Mesenchymal stem cell (in vitro differentiated cells and primary cell): ENCODE measurements around the gene PHF11.

ENCODE experiments used
- DNase-seq: peaks from one replicate; pipeline ENCODE4 v3.0.0-alpha.2; 2013
- H2AFZ ChIP-seq: one replicate; pipeline ENCODE4 v1.6.1; 2013; ENCODE audit warnings: low read depth, mild to moderate bottlenecking, control low read depth, inconsistent platforms, low read length, moderate library complexity
- H2AK5ac ChIP-seq: 2 replicates; pipeline ENCODE4 v1.6.1; 2013; ENCODE audit warnings: low read length, moderate library complexity, mild to moderate bottlenecking, inconsistent platforms; ENCODE audit not compliant: severe bottlenecking
- H2BK120ac ChIP-seq: one replicate; pipeline ENCODE4 v1.6.1; 2013; ENCODE audit warnings: low read depth, mild to moderate bottlenecking, inconsistent platforms, low read length, moderate library complexity
- H2BK12ac ChIP-seq, 2 experiments: one replicate each; pipeline ENCODE4 v1.6.1; 2013; ENCODE audit warnings: inconsistent platforms in 2 of 2, low read length in 2 of 2, mild to moderate bottlenecking in 2 of 2, moderate library complexity in 2 of 2, control low read depth in 1 of 2
- H2BK15ac ChIP-seq: one replicate; pipeline ENCODE4 v1.6.1; 2013; ENCODE audit warnings: mild to moderate bottlenecking, low read depth, inconsistent platforms; ENCODE audit not compliant: poor library complexity, severe bottlenecking
- H2BK5ac ChIP-seq: 2 replicates; pipeline ENCODE4 v1.6.1; 2013; ENCODE audit warnings: low read depth, mild to moderate bottlenecking, low read length, control low read depth, inconsistent platforms; ENCODE audit not compliant: poor library complexity, severe bottlenecking
- H3K14ac ChIP-seq, 2 experiments: one replicate each; pipeline ENCODE4 v1.6.1; 2013; ENCODE audit warnings: inconsistent platforms in 2 of 2, low read length in 2 of 2, control low read depth in 1 of 2, mild to moderate bottlenecking in 1 of 2, moderate library complexity in 1 of 2
- H3K18ac ChIP-seq, 2 experiments: one replicate each; pipeline ENCODE4 v1.6.1; 2013; ENCODE audit warnings: inconsistent platforms in 2 of 2, low read length in 2 of 2, control low read depth in 1 of 2, low read depth in 1 of 2, mild to moderate bottlenecking in 1 of 2
- H3K23ac ChIP-seq, 2 experiments: one replicate each; pipeline ENCODE4 v1.6.1; 2013; ENCODE audit warnings: inconsistent platforms in 2 of 2, low read length in 2 of 2, mild to moderate bottlenecking in 2 of 2, moderate library complexity in 2 of 2, control low read depth in 1 of 2
- H3K27ac ChIP-seq: 2 replicates; pipeline ENCODE4 v1.5.1; 2013; ENCODE audit warnings: mild to moderate bottlenecking, moderate library complexity, low read length, control low read depth, inconsistent platforms; ENCODE audit not compliant: poor library complexity, severe bottlenecking
- H3K27me3 ChIP-seq, 2 experiments: 2 replicates each; pipeline versions ENCODE4 v1.6.1 to v1.7.0; 2013; ENCODE audit warnings: low read length in 2 of 2, mild to moderate bottlenecking in 2 of 2, moderate library complexity in 2 of 2, control low read depth in 1 of 2, inconsistent platforms in 1 of 2; ENCODE audit not compliant: control insufficient read depth in 1 of 2, insufficient read depth in 1 of 2
- H3K36me3 ChIP-seq, 2 experiments: 2 replicates each; pipeline versions ENCODE4 v1.6.1 to v1.7.0; 2013; ENCODE audit warnings: low read length in 2 of 2, control low read depth in 1 of 2, inconsistent platforms in 1 of 2, low read depth in 1 of 2, mild to moderate bottlenecking in 1 of 2; ENCODE audit not compliant: insufficient read depth in 2 of 2, control insufficient read depth in 1 of 2
- H3K4ac ChIP-seq, 2 experiments: one replicate each; pipeline ENCODE4 v1.6.1; 2013; ENCODE audit warnings: inconsistent platforms in 2 of 2, low read length in 2 of 2, mild to moderate bottlenecking in 2 of 2, moderate library complexity in 2 of 2, control low read depth in 1 of 2, low read depth in 1 of 2
- H3K4me1 ChIP-seq: 2 replicates; pipeline ENCODE4 v1.6.1; 2013; ENCODE audit warnings: low read depth, low read length, control low read depth; ENCODE audit not compliant: control insufficient read depth, insufficient read depth
- H3K4me2 ChIP-seq: 2 replicates; pipeline ENCODE4 v1.6.1; 2013; ENCODE audit warnings: low read length, mild to moderate bottlenecking, inconsistent platforms; ENCODE audit not compliant: poor library complexity, severe bottlenecking
- H3K4me3 ChIP-seq, 2 experiments: 2 replicates each; pipeline versions ENCODE4 v1.5.1 to v1.7.0; 2013; ENCODE audit warnings: low read length in 2 of 2, mild to moderate bottlenecking in 2 of 2, control low read depth in 1 of 2, low read depth in 1 of 2; ENCODE audit not compliant: insufficient read depth in 1 of 2
- H3K79me1 ChIP-seq: replicated peaks from 2 replicates; pipeline ENCODE4 v1.6.1; 2013; ENCODE audit warnings: mild to moderate bottlenecking, control low read depth, low read length, inconsistent platforms; ENCODE audit not compliant: poor library complexity, severe bottlenecking
- H3K9ac ChIP-seq: 2 replicates; pipeline ENCODE4 v1.7.0; 2013; ENCODE audit warnings: mild to moderate bottlenecking, low read length, moderate library complexity
- H3K9me3 ChIP-seq: 2 replicates; pipeline ENCODE4 v1.7.0; 2013; ENCODE audit warnings: mild to moderate bottlenecking, low read length; ENCODE audit not compliant: control insufficient read depth
- H4K8ac ChIP-seq: one replicate; pipeline ENCODE4 v1.6.1; 2013; ENCODE audit warnings: inconsistent platforms, mild to moderate bottlenecking, low read length, moderate library complexity
- H4K91ac ChIP-seq: one replicate; pipeline ENCODE4 v1.6.1; 2013; ENCODE audit warnings: mild to moderate bottlenecking, low read length, inconsistent platforms
- WGBS: methylation state at CpG from one replicate; pipeline ENCODE4 v1.1.7; 2013; ENCODE audit warnings: mixed read lengths; 5-methylcytosine and 5-hydroxymethylcytosine counted together

The PHF11 gene

DNA sequence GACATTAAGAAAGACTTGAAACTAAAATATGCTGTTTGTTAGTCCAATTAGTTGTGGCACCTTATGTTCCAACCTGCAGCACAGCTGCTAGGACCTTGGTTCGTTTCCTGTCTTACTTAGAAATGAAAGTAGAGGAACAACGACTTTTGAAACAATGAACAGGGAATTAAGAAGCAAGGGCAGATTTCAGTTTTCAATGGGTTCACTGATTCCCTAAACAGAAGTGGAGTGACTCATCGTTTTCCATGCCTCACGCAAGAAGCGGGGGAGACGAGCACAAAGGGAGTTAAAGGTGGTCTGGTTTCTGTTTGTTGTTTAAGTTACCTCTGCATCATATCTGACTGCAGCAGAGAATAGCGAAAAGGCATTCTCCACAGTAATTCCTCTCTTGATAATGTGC is 44.8 kb downstream of the PHF11 start:
- Histone ChIP-seq H3K4me3 (no peak overlapping the region), H2BK12ac (no peak overlapping the region), H3K4me1 (no peaks in the 10 kb centered on the region), H3K9me3 (no peaks in the 10 kb centered on the region), H3K14ac (no peak overlapping the region), H3K4me2 (peak overlapping the region; percentile 57), H4K8ac (no peak overlapping the region), H2AFZ (no peak overlapping the region), H2BK15ac (no peak overlapping the region), H3K36me3 (peaks cover 0 to 86% of the 10 kb centered on the region in 2 experiments), H2BK5ac (no peak overlapping the region), H3K18ac (no peak overlapping the region), H3K9ac (no peak overlapping the region), H3K79me1 (no peaks in the 10 kb centered on the region), H3K23ac (no peak overlapping the region), H3K4ac (no peak overlapping the region), H2AK5ac (no peak overlapping the region), H3K27ac (peak overlapping the region; percentile 53), H2BK120ac (no peak overlapping the region), H3K27me3 (no peaks in the 10 kb centered on the region), H4K91ac (no peak overlapping the region)
- 29% methylated on average over 7 of the region's 7 CpGs for WGBS
- DNase-seq = peak; percentile 73

DNA sequence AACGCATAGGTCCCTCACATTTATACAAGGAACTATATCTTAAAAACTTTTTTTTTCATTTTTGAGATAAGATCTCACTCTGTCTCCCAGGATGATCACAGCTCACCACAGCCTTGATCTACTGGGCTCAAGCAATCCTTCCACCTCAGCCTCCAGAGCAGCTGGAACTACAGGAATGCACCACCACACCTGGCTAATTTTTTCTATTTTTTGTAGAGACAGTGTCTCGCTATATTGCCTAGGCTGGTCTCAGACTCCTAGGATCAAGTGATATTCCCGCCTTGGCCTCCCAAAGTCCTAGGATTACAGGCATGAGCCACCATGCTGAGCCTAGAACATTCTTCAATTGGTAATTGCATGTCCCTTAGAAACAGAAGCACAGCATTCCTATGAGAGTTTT is 47.9 kb downstream of the PHF11 start:
- Histone ChIP-seq H2BK5ac (no peak overlapping the region), H2BK12ac (no peak overlapping the region), H3K14ac (no peak overlapping the region), H3K36me3 (peaks cover 5 to 92% of the 10 kb centered on the region in 2 experiments), H3K4ac (no peak overlapping the region), H3K18ac (no peak overlapping the region), H3K4me3 (no peak overlapping the region), H2AFZ (no peak overlapping the region), H4K91ac (no peak overlapping the region), H3K4me2 (no peak overlapping the region), H3K27me3 (no peaks in the 10 kb centered on the region), H3K23ac (no peak overlapping the region), H2AK5ac (no peak overlapping the region), H2BK120ac (no peak overlapping the region), H3K9me3 (no peaks in the 10 kb centered on the region), H3K79me1 (no peaks in the 10 kb centered on the region), H3K4me1 (peaks cover 4% of the 10 kb centered on the region), H3K9ac (no peak overlapping the region), H2BK15ac (no peak overlapping the region), H4K8ac (no peak overlapping the region), H3K27ac (no peak overlapping the region)
- 100% methylated on average over 3 of the region's 3 CpGs for WGBS
- DNase-seq = no peak

DNA sequence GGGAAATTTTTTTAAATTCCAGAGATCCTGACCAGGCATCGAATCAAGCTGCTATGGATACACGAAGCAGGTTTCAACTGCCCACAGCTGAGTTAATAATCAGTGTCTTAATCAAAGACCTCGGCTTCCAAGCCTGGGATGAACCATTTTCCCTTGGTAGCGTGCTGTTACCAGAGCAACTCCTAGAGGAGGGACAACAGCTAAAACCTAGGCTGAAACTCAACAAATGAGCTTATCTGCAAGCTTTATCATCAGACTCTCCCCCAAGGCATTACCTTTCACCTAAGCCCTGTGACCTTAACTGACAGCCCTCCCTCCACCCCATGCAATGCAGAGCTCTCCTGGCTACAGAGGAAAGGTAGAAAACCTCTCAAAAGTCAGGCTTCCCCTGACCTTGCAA is 49.9 kb downstream of the PHF11 start:
- Histone ChIP-seq H3K9me3 (no peaks in the 10 kb centered on the region), H2BK120ac (no peak overlapping the region), H3K4me2 (no peak overlapping the region), H3K23ac (no peak overlapping the region), H2BK15ac (no peak overlapping the region), H3K9ac (no peak overlapping the region), H3K27ac (no peak overlapping the region), H3K14ac (no peak overlapping the region), H3K79me1 (no peaks in the 10 kb centered on the region), H3K18ac (no peak overlapping the region), H3K36me3 (peaks cover 15 to 93% of the 10 kb centered on the region in 2 experiments), H4K91ac (no peak overlapping the region), H2BK12ac (no peak overlapping the region), H2AFZ (no peak overlapping the region), H3K4me3 (no peak overlapping the region), H2AK5ac (no peak overlapping the region), H3K4me1 (peaks cover 4% of the 10 kb centered on the region), H4K8ac (no peak overlapping the region), H3K27me3 (no peaks in the 10 kb centered on the region), H2BK5ac (no peak overlapping the region), H3K4ac (no peak overlapping the region)
- no peak for DNase-seq
- WGBS = 96% methylated on average over 4 of the region's 4 CpGs

DNA sequence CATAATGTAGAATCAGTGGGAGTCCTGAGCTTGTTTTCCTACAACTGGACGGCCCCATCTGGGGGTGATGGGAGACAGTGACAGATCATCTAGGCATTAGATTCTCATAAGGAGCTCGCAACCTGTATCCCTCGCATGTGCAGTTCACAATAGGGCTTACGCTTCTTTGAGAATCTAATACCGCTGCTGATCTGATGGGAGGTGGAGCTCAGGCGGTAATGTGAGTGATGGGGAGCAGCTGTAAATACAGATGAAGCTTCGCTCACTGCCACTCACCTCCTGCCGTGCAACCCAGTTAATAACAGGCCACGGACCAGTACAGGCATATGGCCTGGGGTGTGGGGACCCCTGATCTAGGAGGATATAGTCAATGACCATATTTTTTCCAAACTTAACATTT is 50.8 kb downstream of the PHF11 start:
- Histone ChIP-seq H3K9ac (no peak overlapping the region), H3K4me3 (no peak overlapping the region), H2BK120ac (no peak overlapping the region), H3K27ac (no peak overlapping the region), H2AFZ (no peak overlapping the region), H2BK5ac (no peak overlapping the region), H4K91ac (no peak overlapping the region), H2AK5ac (no peak overlapping the region), H3K18ac (no peak overlapping the region), H2BK12ac (no peak overlapping the region), H3K27me3 (no peaks in the 10 kb centered on the region), H3K4ac (no peak overlapping the region), H3K79me1 (no peaks in the 10 kb centered on the region), H3K14ac (no peak overlapping the region), H3K4me1 (peaks cover 4% of the 10 kb centered on the region), H3K9me3 (no peaks in the 10 kb centered on the region), H2BK15ac (no peak overlapping the region), H3K36me3 (peaks cover 19 to 91% of the 10 kb centered on the region in 2 experiments), H3K23ac (no peak overlapping the region), H4K8ac (no peak overlapping the region), H3K4me2 (no peak overlapping the region)
- DNase-seq = no peak
- 98% methylated on average over 7 of the region's 9 CpGs for WGBS
